Renal pelvis (tissue), 12 donors: Measurements from ENCODE around the gene CHMP2A. TPM values are rescaled to one million over a fixed set of nuclear protein-coding genes. Genes with fewer than 3 reads are reported as not detected.
"Not testable (repeated sequence)": the region's sequence is repeated elsewhere in the genome, so short reads cannot be mapped to it uniquely, and the experiment has no call there.

Experiments
- DNase-seq: peaks from one replicate; pipeline ENCODE4 v3.0.0-alpha.2; 2013
- long read RNA-seq, 16 experiments: transcript quantifications; one replicate each; lab custom pipeline, GENCODE V29; 2026
- polyA plus RNA-seq, 3 donors: library from polyadenylated mRNA; unstranded; fragments of 120-200 nt; gene quantifications; one replicate each; pipeline ENCODE4 v1.2.1, GENCODE V29; 2013; ENCODE audit not compliant: insufficient read length in 3 of 3

The CHMP2A gene
- 100 to 1,000 TPM; 117 to 136 (median 126) TPM for polyA plus RNA-seq
- long read RNA-seq, donor 1, transcript CHMP2A-206 (5 exons, 1,178 nt), result minor isoform, 16 of 94 reads
- long read RNA-seq, donor 1, transcript CHMP2A-201 (6 exons, 913 nt), result major isoform, 46 of 94 reads
- long read RNA-seq, donor 1, transcript CHMP2A-208 (6 exons, 885 nt), result minor isoform, 21 of 94 reads
- long read RNA-seq, donor 1, partial matches to known transcripts, result 8 of 94 reads
- long read RNA-seq, donor 1, other reads (novel, unspliced or antisense), result 0 of 94 reads
- long read RNA-seq, donor 2, transcript CHMP2A-201 (6 exons, 913 nt), result major isoform, 50 of 94 reads
- long read RNA-seq, donor 2, transcript CHMP2A-208 (6 exons, 885 nt), result minor isoform, 11 of 94 reads
- long read RNA-seq, donor 2, transcript CHMP2A-206 (5 exons, 1,178 nt), result minor isoform, 10 of 94 reads
- long read RNA-seq, donor 2, partial matches to known transcripts, result 22 of 94 reads
- long read RNA-seq, donor 2, other reads (novel, unspliced or antisense), result 0 of 94 reads
- long read RNA-seq, donor 3, transcript CHMP2A-201 (6 exons, 913 nt), result major isoform, 46 of 110 reads
- long read RNA-seq, donor 3, transcript CHMP2A-206 (5 exons, 1,178 nt), result minor isoform, 16 of 110 reads
- long read RNA-seq, donor 3, transcript CHMP2A-208 (6 exons, 885 nt), result minor isoform, 12 of 110 reads
- long read RNA-seq, donor 3, partial matches to known transcripts, result 33 of 110 reads
- long read RNA-seq, donor 3, other reads (novel, unspliced or antisense), result 0 of 110 reads
- long read RNA-seq, donor 4, transcript CHMP2A-206 (5 exons, 1,178 nt), result minor isoform, 19 of 132 reads
- long read RNA-seq, donor 4, transcript CHMP2A-208 (6 exons, 885 nt), result minor isoform, 17 of 132 reads
- long read RNA-seq, donor 4, transcript CHMP2A-201 (6 exons, 913 nt), result major isoform, 61 of 132 reads
- long read RNA-seq, donor 4, partial matches to known transcripts, result 32 of 132 reads
- long read RNA-seq, donor 4, other reads (novel, unspliced or antisense), result 0 of 132 reads
- long read RNA-seq, donor 5, transcript CHMP2A-208 (6 exons, 885 nt), result minor isoform, 6 of 62 reads
- long read RNA-seq, donor 5, transcript CHMP2A-201 (6 exons, 913 nt), result major isoform, 23 of 62 reads
- long read RNA-seq, donor 5, transcript CHMP2A-206 (5 exons, 1,178 nt), result minor isoform, 7 of 62 reads
- long read RNA-seq, donor 5, partial matches to known transcripts, result 20 of 62 reads
- long read RNA-seq, donor 5, other reads (novel, unspliced or antisense), result 0 of 62 reads
- long read RNA-seq, donor 6, transcript CHMP2A-206 (5 exons, 1,178 nt), result minor isoform, 14 of 79 reads
- long read RNA-seq, donor 6, transcript CHMP2A-201 (6 exons, 913 nt), result major isoform, 44 of 79 reads
- long read RNA-seq, donor 6, transcript CHMP2A-208 (6 exons, 885 nt), result minor isoform, 5 of 79 reads
- long read RNA-seq, donor 6, partial matches to known transcripts, result 11 of 79 reads
- long read RNA-seq, donor 6, other reads (novel, unspliced or antisense), result 0 of 79 reads
- long read RNA-seq, donor 7, transcript CHMP2A-208 (6 exons, 885 nt), result minor isoform, 19 of 125 reads
- long read RNA-seq, donor 7, transcript CHMP2A-206 (5 exons, 1,178 nt), result minor isoform, 19 of 125 reads
- long read RNA-seq, donor 7, transcript CHMP2A-207 (2 exons, 592 nt), result minor isoform, 6 of 125 reads
- long read RNA-seq, donor 7, transcript CHMP2A-201 (6 exons, 913 nt), result major isoform, 51 of 125 reads
- long read RNA-seq, donor 7, partial matches to known transcripts, result 29 of 125 reads
- long read RNA-seq, donor 7, other reads (novel, unspliced or antisense), result 0 of 125 reads
- long read RNA-seq, donor 8, transcript CHMP2A-206 (5 exons, 1,178 nt), result minor isoform, 5 of 36 reads
- long read RNA-seq, donor 8, transcript CHMP2A-201 (6 exons, 913 nt), result major isoform, 20 of 36 reads
- long read RNA-seq, donor 8, partial matches to known transcripts, result 6 of 36 reads
- long read RNA-seq, donor 8, other reads (novel, unspliced or antisense), result 0 of 36 reads
- long read RNA-seq, donor 9, transcript CHMP2A-206 (5 exons, 1,178 nt), result minor isoform, 12 of 119 reads
- long read RNA-seq, donor 9, transcript CHMP2A-201 (6 exons, 913 nt), result major isoform, 54 of 119 reads
- long read RNA-seq, donor 9, transcript CHMP2A-208 (6 exons, 885 nt), result minor isoform, 18 of 119 reads
- long read RNA-seq, donor 9, partial matches to known transcripts, result 32 of 119 reads
- long read RNA-seq, donor 9, other reads (novel, unspliced or antisense), result 0 of 119 reads
- long read RNA-seq, donor 10, transcript CHMP2A-208 (6 exons, 885 nt), result minor isoform, 15 of 78 reads
- long read RNA-seq, donor 10, transcript CHMP2A-201 (6 exons, 913 nt), result major isoform, 34 of 78 reads
- long read RNA-seq, donor 10, transcript CHMP2A-206 (5 exons, 1,178 nt), result minor isoform, 8 of 78 reads
- long read RNA-seq, donor 10, partial matches to known transcripts, result 19 of 78 reads
- long read RNA-seq, donor 10, other reads (novel, unspliced or antisense), result 0 of 78 reads
- long read RNA-seq, donor 11, transcript CHMP2A-201 (6 exons, 913 nt), result major isoform, 30 of 82 reads
- long read RNA-seq, donor 11, transcript CHMP2A-206 (5 exons, 1,178 nt), result minor isoform, 12 of 82 reads
- long read RNA-seq, donor 11, transcript CHMP2A-208 (6 exons, 885 nt), result minor isoform, 13 of 82 reads
- long read RNA-seq, donor 11, partial matches to known transcripts, result 24 of 82 reads
- long read RNA-seq, donor 11, other reads (novel, unspliced or antisense), result 0 of 82 reads
- long read RNA-seq, donor 12, transcript CHMP2A-201 (6 exons, 913 nt), result major isoform, 51 of 115 reads
- long read RNA-seq, donor 12, transcript CHMP2A-206 (5 exons, 1,178 nt), result minor isoform, 13 of 115 reads
- long read RNA-seq, donor 12, transcript CHMP2A-208 (6 exons, 885 nt), result minor isoform, 17 of 115 reads
- long read RNA-seq, donor 12, partial matches to known transcripts, result 33 of 115 reads
- long read RNA-seq, donor 12, other reads (novel, unspliced or antisense), result 0 of 115 reads
- long read RNA-seq, donor 13, transcript CHMP2A-201 (6 exons, 913 nt), result major isoform, 26 of 91 reads
- long read RNA-seq, donor 13, transcript CHMP2A-208 (6 exons, 885 nt), result minor isoform, 19 of 91 reads
- long read RNA-seq, donor 13, transcript CHMP2A-206 (5 exons, 1,178 nt), result minor isoform, 21 of 91 reads
- long read RNA-seq, donor 13, partial matches to known transcripts, result 23 of 91 reads
- long read RNA-seq, donor 13, other reads (novel, unspliced or antisense), result 0 of 91 reads
- long read RNA-seq, donor 14, transcript CHMP2A-208 (6 exons, 885 nt), result minor isoform, 17 of 163 reads
- long read RNA-seq, donor 14, transcript CHMP2A-201 (6 exons, 913 nt), result major isoform, 39 of 163 reads
- long read RNA-seq, donor 14, transcript CHMP2A-206 (5 exons, 1,178 nt), result minor isoform, 27 of 163 reads
- long read RNA-seq, donor 14, partial matches to known transcripts, result 72 of 163 reads
- long read RNA-seq, donor 14, other reads (novel, unspliced or antisense), result 0 of 163 reads
- long read RNA-seq, donor 15, transcript CHMP2A-206 (5 exons, 1,178 nt), result minor isoform, 8 of 116 reads
- long read RNA-seq, donor 15, transcript CHMP2A-208 (6 exons, 885 nt), result minor isoform, 21 of 116 reads
- long read RNA-seq, donor 15, transcript CHMP2A-201 (6 exons, 913 nt), result major isoform, 65 of 116 reads
- long read RNA-seq, donor 15, partial matches to known transcripts, result 20 of 116 reads
- long read RNA-seq, donor 15, other reads (novel, unspliced or antisense), result 0 of 116 reads
- long read RNA-seq, donor 16, transcript CHMP2A-201 (6 exons, 913 nt), result major isoform, 52 of 134 reads
- long read RNA-seq, donor 16, transcript CHMP2A-206 (5 exons, 1,178 nt), result minor isoform, 22 of 134 reads
- long read RNA-seq, donor 16, transcript CHMP2A-208 (6 exons, 885 nt), result minor isoform, 20 of 134 reads
- long read RNA-seq, donor 16, partial matches to known transcripts, result 37 of 134 reads
- long read RNA-seq, donor 16, other reads (novel, unspliced or antisense), result 0 of 134 reads

DNA sequence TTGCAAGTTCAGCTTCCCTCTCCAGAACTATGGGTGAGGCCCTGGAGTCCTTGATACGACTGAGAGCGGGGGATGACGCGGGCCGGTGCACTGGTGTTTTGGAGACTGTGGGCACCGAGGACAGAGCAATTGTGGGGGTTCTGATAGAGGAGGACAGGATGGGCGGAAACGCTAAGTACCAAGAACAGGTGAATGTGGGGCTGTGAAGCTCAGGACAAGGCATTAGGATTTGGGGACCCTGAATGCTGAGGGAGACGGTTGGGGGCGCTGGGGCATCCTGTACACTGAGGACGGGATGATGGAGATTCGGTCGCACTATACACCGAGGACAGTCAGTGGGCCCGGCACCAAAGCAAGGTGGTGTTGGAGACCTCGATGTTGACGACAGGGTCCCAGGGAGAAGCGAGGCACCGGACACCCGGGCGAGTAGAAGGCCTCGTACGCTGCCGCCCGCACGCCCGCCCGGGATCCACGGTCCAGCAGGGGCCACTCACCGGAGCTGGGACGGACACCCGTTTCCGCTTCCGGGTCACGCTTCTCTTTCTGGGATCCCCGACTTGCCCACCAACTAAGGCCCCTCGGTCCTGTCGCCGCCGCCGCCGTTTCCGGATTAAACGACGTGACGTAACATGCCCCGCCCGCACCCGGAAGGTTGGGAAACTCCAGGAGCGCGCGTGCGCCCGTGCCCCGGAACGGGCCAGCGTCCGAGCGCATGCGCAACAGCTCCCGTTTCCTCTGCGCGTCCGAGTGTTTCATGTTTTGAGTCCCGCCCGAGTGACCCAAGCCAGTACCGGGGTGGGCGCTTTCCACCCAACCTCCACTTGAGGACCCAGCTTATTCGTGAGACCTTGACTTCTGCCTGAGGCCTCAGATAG, at the start of gene CHMP2A:
CHMP2A (minus strand) TSS at position 612 of the 875 bp plus-strand sequence. CDS start 893 bp downstream, outside the sequence.
- DNase-seq, result peak; percentile 97

DNA sequence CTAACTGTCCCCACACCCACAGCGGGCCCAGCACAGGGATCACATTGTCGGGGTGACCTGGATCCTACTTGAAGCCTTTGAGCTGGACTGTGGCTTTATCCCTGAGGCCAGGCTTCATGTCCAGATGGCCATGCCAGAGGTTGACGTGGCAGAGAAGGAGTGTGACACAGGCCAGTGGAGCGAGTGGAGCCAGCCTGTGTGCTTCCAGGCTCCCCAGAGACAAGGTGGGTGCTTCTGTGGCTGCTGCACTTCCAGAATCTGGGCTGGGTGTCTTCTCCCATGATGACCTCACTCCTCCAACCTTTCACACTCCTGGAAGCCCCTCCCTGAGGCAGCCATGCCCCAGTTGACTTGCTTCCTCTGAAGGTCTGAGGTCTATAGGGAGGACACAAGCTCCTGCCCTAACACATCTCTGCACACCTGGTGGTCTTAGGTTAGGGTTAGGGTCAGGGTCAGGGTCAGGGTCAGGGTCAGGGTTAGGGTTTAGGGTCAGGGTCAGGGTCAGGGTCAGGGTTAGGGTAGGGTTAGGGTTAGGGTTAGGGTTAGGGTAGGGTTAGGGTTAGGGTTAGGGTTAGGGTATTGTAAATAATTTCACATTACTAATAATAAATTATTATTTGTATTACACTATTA, 31.3 kb upstream of the CHMP2A start:
- DNase-seq, result no peak

DNA sequence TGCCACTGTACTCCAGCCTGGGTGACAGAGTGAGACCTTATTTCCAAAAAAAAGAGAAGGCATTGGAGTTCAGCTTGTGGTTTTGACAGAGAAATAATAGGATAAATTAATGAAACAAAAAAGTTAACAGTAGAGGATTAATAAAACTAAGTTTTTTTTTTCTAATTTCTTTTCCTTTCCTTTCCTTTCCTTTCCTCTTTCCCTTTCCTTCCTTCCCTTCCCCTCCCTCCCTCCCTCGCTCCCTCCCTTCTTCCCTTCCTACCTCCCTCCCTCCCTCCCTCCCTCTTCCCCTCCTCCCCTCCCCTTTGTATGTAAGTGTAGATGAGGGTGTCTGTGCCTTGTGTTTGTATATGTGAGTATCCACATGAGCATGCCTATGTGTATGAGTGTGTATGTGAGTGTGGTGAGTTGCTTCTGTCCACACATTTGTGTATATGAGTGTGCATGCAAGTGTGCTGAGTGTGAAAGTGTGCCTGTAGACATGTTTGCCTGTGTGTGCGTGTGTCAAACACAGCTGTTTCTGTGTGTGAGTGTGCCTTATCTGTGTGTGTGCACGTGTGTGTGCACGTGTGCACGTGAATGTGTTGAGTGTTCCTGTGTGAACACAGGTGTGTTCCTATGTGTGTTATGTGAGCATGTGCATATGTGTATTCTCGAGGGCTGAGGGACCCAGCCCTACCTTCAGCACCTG, 30.7 kb upstream of the CHMP2A start:
- DNase-seq, result no peak

- DNase-seq, result no peak
Observed at GRCh38 chr19:58584498-58585441, 29.9 kb upstream of the CHMP2A start.

- DNase-seq, result no peak
Observed at GRCh38 chr19:58582985-58583384, 28.1 kb upstream of the CHMP2A start.

- peak; percentile 79 for DNase-seq
Observed at GRCh38 chr19:58581227-58582141, 26.6 kb upstream of the CHMP2A start.

DNA sequence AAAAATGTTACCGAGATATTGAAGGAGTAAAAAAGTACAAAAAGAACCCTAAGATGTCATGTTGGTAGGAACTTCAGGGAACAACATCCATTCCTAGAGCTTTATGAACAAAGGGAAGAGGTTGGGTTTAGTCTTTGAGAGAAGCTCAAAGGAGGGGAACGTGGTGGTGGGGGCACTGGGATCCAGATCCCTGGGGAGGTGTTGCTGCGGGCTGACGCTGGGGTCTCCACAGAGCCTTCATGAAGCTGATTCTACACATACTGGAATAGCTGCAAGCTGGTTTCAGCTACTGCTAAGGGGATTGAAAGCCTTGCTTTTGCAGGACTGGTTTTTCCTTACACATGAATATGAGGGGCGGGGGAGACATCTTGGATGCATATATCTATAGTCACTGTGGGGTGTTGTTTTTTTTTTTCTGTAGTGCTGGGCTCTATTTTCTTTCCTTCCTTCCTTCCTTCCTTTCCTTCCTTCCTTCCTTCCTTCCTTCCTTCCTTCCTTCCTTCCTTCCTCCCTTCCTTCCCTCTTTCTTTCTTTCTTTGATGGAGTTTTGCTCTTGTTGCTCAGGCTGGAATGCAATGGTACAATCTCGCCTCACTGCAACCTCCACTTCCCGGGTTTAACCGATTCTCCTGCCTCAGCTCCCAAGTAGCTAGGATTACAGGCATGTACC, 24.7 kb upstream of the CHMP2A start:
- DNase-seq, result no peak

- DNase-seq, result no peak
Observed at GRCh38 chr19:58578012-58578925, 23.4 kb upstream of the CHMP2A start.

DNA sequence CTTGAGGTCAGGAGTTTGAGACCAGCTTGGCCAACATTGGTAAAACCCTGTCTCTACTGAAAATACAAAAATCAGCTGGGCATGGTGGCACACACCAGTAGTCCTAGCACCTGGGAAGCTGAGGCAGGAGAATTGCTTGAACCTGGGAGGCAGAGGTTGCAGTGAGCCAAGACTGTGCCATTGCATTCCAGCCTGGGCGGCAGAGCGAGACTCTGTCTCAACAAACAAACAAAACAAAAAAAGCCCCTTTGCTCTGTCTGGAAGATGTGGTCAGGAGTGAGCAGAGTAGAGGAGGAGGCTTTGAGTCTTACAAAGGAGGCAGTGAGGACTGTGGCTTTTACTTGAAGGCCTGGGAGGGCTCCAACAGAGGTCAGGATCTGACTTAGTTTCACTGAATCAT, 22.7 kb upstream of the CHMP2A start:
- not testable (repeated sequence) for DNase-seq
